ENCODE measurements around the gene RIF1.

Gene RIF1

GRCh38 chr2:151490276-151490675, 80.6 kb downstream of the RIF1 start:
- in situ Hi-C loops (cut with MboI; ENCODE audit: low pct_unique_long_range_greater_than_20kb, low sequenced_read_pairs) = loop anchor here (25.0 kb wide), 1 partner anchor 522 kb away; no protein-coding TSS in a partner anchor
- no peak for DNase-seq

DNA sequence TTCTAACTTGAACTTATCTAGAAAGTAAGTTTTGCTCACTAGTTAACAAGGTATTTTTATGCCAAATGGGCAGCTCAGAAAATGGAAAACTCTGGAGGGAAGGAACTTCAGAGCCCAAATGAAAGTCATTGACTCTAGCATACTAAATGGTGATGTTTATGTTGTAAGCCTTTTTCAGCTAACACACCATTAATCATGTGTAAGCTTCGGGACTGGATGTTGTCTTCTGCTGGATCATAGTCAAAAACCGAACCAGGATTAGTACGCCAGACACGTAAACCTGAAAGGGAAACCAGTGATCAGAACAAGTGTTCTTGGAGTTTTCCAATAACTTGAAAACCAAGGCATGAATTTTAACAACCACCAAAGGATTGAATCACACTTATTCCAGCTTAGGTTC, 81.8 kb downstream of the RIF1 start:
- no peak for DNase-seq
- in situ Hi-C loops (cut with MboI; ENCODE audit: low pct_unique_long_range_greater_than_20kb, low sequenced_read_pairs) = loop anchor here (25.0 kb wide), 1 partner anchor 521 kb away; no protein-coding TSS in a partner anchor

DNA sequence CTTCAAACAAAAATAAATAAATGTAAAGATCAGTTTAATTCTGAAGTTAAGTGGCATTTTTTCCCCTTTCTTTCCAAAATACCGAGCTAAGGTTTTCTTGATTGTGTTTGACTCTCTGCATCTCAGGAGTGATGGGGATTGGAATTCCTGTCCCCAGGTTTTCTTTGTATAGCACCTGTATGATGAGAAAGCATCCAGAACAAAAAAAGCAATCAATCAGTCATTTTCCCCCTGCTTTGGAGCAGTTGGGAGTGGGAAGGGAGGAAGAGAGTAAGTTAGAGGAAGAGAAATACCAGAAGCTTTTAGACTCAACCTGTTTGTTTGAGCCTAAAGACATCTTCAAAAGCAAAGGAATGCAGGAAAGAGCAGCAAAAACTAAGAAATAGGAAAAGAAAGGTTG, 88.5 kb downstream of the RIF1 start:
- in situ Hi-C loops (cut with MboI; ENCODE audit: low pct_unique_long_range_greater_than_20kb, low sequenced_read_pairs) = loop anchor here (25.0 kb wide), 1 partner anchor 514 kb away; no protein-coding TSS in a partner anchor
- DNase-seq = no peak

GRCh38 chr2:151506170-151506569, 96.5 kb downstream of the RIF1 start:
- in situ Hi-C loops (cut with MboI; ENCODE audit: low pct_unique_long_range_greater_than_20kb, low sequenced_read_pairs) = no loop called here
- DNase-seq = no peak

DNA sequence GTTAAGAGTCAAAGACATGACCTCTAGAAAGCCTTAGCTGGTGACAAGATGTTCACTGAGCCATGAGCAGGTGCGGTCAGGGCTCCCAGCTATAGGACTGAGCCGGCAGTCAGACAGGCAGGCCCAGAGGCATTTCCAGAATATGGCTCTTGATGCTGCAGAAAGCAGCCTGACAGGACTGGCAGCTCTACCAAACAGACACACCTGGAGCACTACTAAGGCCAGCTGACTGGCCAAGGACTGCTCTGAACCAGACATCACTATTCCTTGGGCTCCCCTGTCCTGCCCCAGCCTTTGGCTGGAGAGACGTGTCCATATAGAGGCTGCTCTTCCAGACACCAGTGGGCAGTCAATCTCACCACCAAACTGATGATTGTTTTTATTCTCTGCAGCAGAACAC, 98.8 kb downstream of the RIF1 start:
- in situ Hi-C loops (cut with MboI; ENCODE audit: low pct_unique_long_range_greater_than_20kb, low sequenced_read_pairs) = no loop called here

GRCh38 chr2:151518802-151519201, 109.1 kb downstream of the RIF1 start:
- no peak for DNase-seq
- in situ Hi-C loops (cut with MboI; ENCODE audit: low pct_unique_long_range_greater_than_20kb, low sequenced_read_pairs) = no loop called here

More for the DNA sequence above, 98.8 kb downstream of the RIF1 start:
- no peak for DNase-seq

GRCh38 chr2:151520976-151521375, 111.3 kb downstream of the RIF1 start:
- DNase-seq = no peak
- in situ Hi-C loops (cut with MboI; ENCODE audit: low pct_unique_long_range_greater_than_20kb, low sequenced_read_pairs) = no loop called here

DNA sequence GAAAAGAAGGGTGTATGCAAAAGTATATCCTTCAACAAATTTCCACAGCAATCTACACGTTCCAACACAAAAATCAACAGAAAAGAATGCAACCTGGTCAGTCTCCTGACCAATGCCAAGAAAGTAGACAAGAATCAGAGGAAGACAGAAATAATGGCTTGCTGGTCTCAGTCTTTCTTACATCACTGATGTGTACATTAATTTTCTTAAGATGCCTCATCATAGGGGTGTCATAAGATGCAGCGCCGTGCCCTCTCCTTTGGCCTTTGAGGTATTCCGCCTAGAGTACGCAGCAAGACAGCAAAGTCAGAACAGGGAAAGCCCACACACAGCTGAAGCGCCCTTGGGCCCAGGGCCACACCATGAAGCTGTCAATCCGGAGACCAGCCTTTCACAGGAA, 112.9 kb downstream of the RIF1 start:
- in situ Hi-C loops (cut with MboI; ENCODE audit: low pct_unique_long_range_greater_than_20kb, low sequenced_read_pairs) = no loop called here

GRCh38 chr2:151523850-151524249, 114.1 kb downstream of the RIF1 start:
- DNase-seq = no peak
- in situ Hi-C loops (cut with MboI; ENCODE audit: low pct_unique_long_range_greater_than_20kb, low sequenced_read_pairs) = no loop called here

More for the DNA sequence above, 112.9 kb downstream of the RIF1 start:
- DNase-seq = no peak

GRCh38 chr2:151525821-151526373, 116.2 kb downstream of the RIF1 start:
- DNase-seq = peak; percentile 13
- in situ Hi-C loops (cut with MboI; ENCODE audit: low pct_unique_long_range_greater_than_20kb, low sequenced_read_pairs) = no loop called here

- in situ Hi-C loops (cut with MboI; ENCODE audit: low pct_unique_long_range_greater_than_20kb, low sequenced_read_pairs) = no loop called here
- no peak for DNase-seq
Observed at GRCh38 chr2:151526572-151527090, 116.9 kb downstream of the RIF1 start.

Data from KBM-7 (cell line).